RWPE1 (cell line): ENCODE measurements around the gene PPP3CB.

Experiments used
- CTCF ChIA-PET: fragments of 350-600 bp; sonication (Branson Sonifier 250); formaldehyde crosslinking; extraction: SDS; loops from one replicate; lab custom pipeline; 2021; lab: Yijun Ruan, JAX
- POLR2A ChIA-PET: fragments of 400-600 bp; formaldehyde crosslinking; extraction: SDS; loops from one replicate; lab custom pipeline; 2020; ENCODE audit warnings: antibody characterized with exemption; ENCODE audit not compliant: low non-redundant PET; lab: Yijun Ruan, JAX
- DNase-seq: peaks from one replicate; pipeline ENCODE4 v3.0.0; 2012; ENCODE audit warnings: low spot score
- H3K27ac ChIP-seq: fragments of 450-650 bp; 2 replicates; pipeline ENCODE4 v1.5.1; 2017
- CTCF ChIP-seq: fragments of 450-650 bp; conservative IDR thresholded peaks from 2 replicates; pipeline ENCODE4 v1.5.1; 2017; ENCODE audit warnings: low read depth, mild to moderate bottlenecking

PPP3CB gene

GRCh38 chr10:73494877-73495225, 973 bp downstream of the PPP3CB start:
- H3K27ac ChIP-seq: peak overlapping the region; percentile 98
- CTCF ChIA-PET: interaction anchor here (0.5 to 0.9 kb wide), 3 partner anchors 17 to 84 kb away, joined by 3 to 4 read pairs (median 3); no protein-coding TSS in a partner anchor
- no peak for TF ChIP-seq CTCF
- DNase-seq: no peak
- POLR2A ChIA-PET: interaction anchor here (0.7 kb wide), 1 partner anchor 121 kb away, joined by 3 read pairs; no protein-coding TSS in a partner anchor

GRCh38 chr10:73494213-73494612, 1.6 kb downstream of the PPP3CB start:
- POLR2A ChIA-PET: interaction anchor here (0.7 kb wide), 1 partner anchor 121 kb away, joined by 3 read pairs; no protein-coding TSS in a partner anchor
- no peak for TF ChIP-seq CTCF
- no peak for DNase-seq
- H3K27ac ChIP-seq: peak overlapping the region; percentile 98
- CTCF ChIA-PET: no interaction called here

GRCh38 chr10:73493781-73494180, 2.0 kb downstream of the PPP3CB start:
- no peak for TF ChIP-seq CTCF
- ChIA-PET CTCF (no interaction called here), POLR2A (no interaction called here)
- peak overlapping the region; percentile 98 for H3K27ac ChIP-seq
- DNase-seq: peak; percentile 57

- no peak for TF ChIP-seq CTCF
- ChIA-PET CTCF (no interaction called here), POLR2A (no interaction called here)
- no peak overlapping the region for H3K27ac ChIP-seq
- no peak for DNase-seq
Measured at GRCh38 chr10:73486601-73487000, 9.2 kb downstream of the PPP3CB start.

- POLR2A ChIA-PET: no interaction called here
- no peak for TF ChIP-seq CTCF
- peak; percentile 14 for DNase-seq
- H3K27ac ChIP-seq: no peak overlapping the region
- CTCF ChIA-PET: interaction anchor here (0.6 kb wide), 1 partner anchor 8 kb away, joined by 3 read pairs; no protein-coding TSS in a partner anchor
Measured at GRCh38 chr10:73485320-73485719, 10.5 kb downstream of the PPP3CB start.

GRCh38 chr10:73480158-73480557, 15.7 kb downstream of the PPP3CB start:
- peak overlapping the region; percentile 64 for H3K27ac ChIP-seq
- CTCF ChIA-PET: interaction anchor here (0.7 kb wide), 1 partner anchor 320 kb away, joined by 4 read pairs; no protein-coding TSS in a partner anchor
- POLR2A ChIA-PET: no interaction called here
- TF ChIP-seq CTCF: no peak
- peak; percentile 80 for DNase-seq
